A549 (cell line): ENCODE results near the gene RAP1A. TPM values are rescaled to one million over a fixed set of nuclear protein-coding genes. Genes with fewer than 3 reads are reported as not detected.

Experiments used
- ATAC-seq, 2 experiments: fragments of 200-7000 bp in 1 of 2; fragments of >200 bp in 1 of 2; cut with Nextera tagmentation in 1 of 2; cut with Tn5 transposase in 1 of 2; 3 replicates each; pipeline versions ENCODE4 v1.8.0 to v1.9.1; 2018 to 2020; ENCODE audit warnings: mild to moderate bottlenecking in 1 of 2, moderate library complexity in 1 of 2
- CTCF ChIA-PET: fragments of 300-600 bp; sonication (Branson Sonifier 250); formaldehyde crosslinking; extraction: SDS; loops from one replicate; lab custom pipeline; 2021; ENCODE audit warnings: antibody characterized with exemption, inconsistent platforms; lab: Yijun Ruan, JAX
- POLR2A ChIA-PET: fragments of 350-600 bp; formaldehyde crosslinking; extraction: SDS; loops from one replicate; lab custom pipeline; 2021; ENCODE audit warnings: antibody characterized with exemption, inconsistent platforms; lab: Yijun Ruan, JAX
- DNase-seq, 2 experiments: peaks; one replicate each; pipeline versions ENCODE4 v3.0.0 to v3.0.0-alpha.2; 2011 to 2016; ENCODE audit warnings: low read depth in 1 of 2, low spot score in 1 of 2
- FAIRE-seq: peaks from 2 replicates; lab custom pipeline; 2011; peaks lifted over from hg19 to GRCh38; lab: Jason Lieb, UNC
- H3K27ac ChIP-seq, 2 experiments: fragments of >200 bp; sonication (Bioruptor Twin); formaldehyde crosslinking; 3 replicates each; pipeline ENCODE4 v1.5.1; 2016 to 2017
- H3K4me1 ChIP-seq: fragments of >200 bp; sonication (Bioruptor Twin); formaldehyde crosslinking; 3 replicates; pipeline ENCODE4 v1.6.1; 2016
- H3K4me2 ChIP-seq: fragments of >200 bp; sonication (Bioruptor Twin); formaldehyde crosslinking; 3 replicates; pipeline ENCODE4 v1.6.1; 2016
- H3K4me3 ChIP-seq: fragments of >200 bp; sonication (Bioruptor Twin); formaldehyde crosslinking; 3 replicates; pipeline ENCODE4 v1.5.1; 2016
- H3K9me3 ChIP-seq: fragments of >200 bp; sonication (Bioruptor Twin); formaldehyde crosslinking; 3 replicates; pipeline ENCODE4 v1.6.1; 2016
- CBX8 ChIP-seq: fragments of 200-600 bp; sonication (generic); IDR thresholded peaks from 2 replicates; pipeline ENCODE4 v1.6.1; 2016
- CHD2 ChIP-seq: fragments of 150-350 bp; IDR thresholded peaks from 2 replicates; pipeline ENCODE4 v1.6.1; 2014; ENCODE audit warnings: low read length; ENCODE audit not compliant: partially characterized antibody
- CHD4 ChIP-seq: fragments of 200-600 bp; sonication (generic); IDR thresholded peaks from 2 replicates; pipeline ENCODE4 v1.6.1; 2016; ENCODE audit warnings: antibody characterized with exemption, mild to moderate bottlenecking, borderline replicate concordance
- ELK1 ChIP-seq: fragments of 150-350 bp; IDR thresholded peaks from 2 replicates; pipeline ENCODE4 v1.6.1; 2014; ENCODE audit warnings: low read depth, mild to moderate bottlenecking, low read length
- EP300 ChIP-seq, 2 experiments: fragments of >200 bp; sonication (Bioruptor Twin); formaldehyde crosslinking; IDR thresholded peaks; 2 replicates in 1 of 2; 3 replicates in 1 of 2; pipeline ENCODE4 v1.6.1; 2016 to 2017
- GATA3 ChIP-seq: IDR thresholded peaks from 2 replicates; pipeline ENCODE4 v1.6.1; 2012; ENCODE audit warnings: borderline replicate concordance
- HDAC2 ChIP-seq: fragments of 200-600 bp; sonication (generic); IDR thresholded peaks from 2 replicates; pipeline ENCODE4 v1.6.1; 2016
- HES2 ChIP-seq: fragments of >200 bp; sonication (Bioruptor Twin); formaldehyde crosslinking; IDR thresholded peaks from 2 replicates; pipeline ENCODE4 v1.6.1; 2016
- HOXB13 ChIP-seq: fragments of 250-450 bp; sonication (Bioruptor Pico); IDR thresholded peaks from 2 replicates; pipeline ENCODE4 v1.5.0; 2020; ENCODE audit warnings: low read depth, mild to moderate bottlenecking, moderate library complexity
- KDM5A ChIP-seq: fragments of 200-600 bp; sonication (generic); IDR thresholded peaks from 2 replicates; pipeline ENCODE4 v1.6.1; 2016; ENCODE audit warnings: antibody characterized with exemption, mild to moderate bottlenecking
- MAX ChIP-seq: IDR thresholded peaks from 2 replicates; pipeline ENCODE4 v1.6.1; 2012
- NPAS2 ChIP-seq: fragments of 250-450 bp; sonication (Bioruptor Pico); IDR thresholded peaks from 2 replicates; pipeline ENCODE4 v1.8.0; 2022; ENCODE audit warnings: mild to moderate bottlenecking, moderate library complexity, borderline replicate concordance
- PBX3 ChIP-seq: IDR thresholded peaks from 2 replicates; pipeline ENCODE4 v1.6.1; 2012
- RCOR1 ChIP-seq: fragments of 150-350 bp; IDR thresholded peaks from 2 replicates; pipeline ENCODE4 v1.6.1; 2014; ENCODE audit warnings: antibody characterized with exemption, low read length, low read depth
- REST ChIP-seq: fragments of 200-600 bp; sonication (generic); IDR thresholded peaks from 2 replicates; pipeline ENCODE4 v1.6.1; 2016; ENCODE audit warnings: antibody characterized with exemption, mild to moderate bottlenecking, moderate library complexity
- RFX5 ChIP-seq: fragments of 450-650 bp; IDR thresholded peaks from 2 replicates; pipeline ENCODE4 v1.7.1; 2014; ENCODE audit warnings: antibody characterized with exemption, mild to moderate bottlenecking, moderate library complexity
- RNF2 ChIP-seq: fragments of 200-600 bp; sonication (generic); IDR thresholded peaks from 2 replicates; pipeline ENCODE4 v1.6.1; 2016; ENCODE audit warnings: low read depth, mild to moderate bottlenecking, antibody characterized with exemption, moderate library complexity, borderline replicate concordance
- TP53 ChIP-seq: fragments of 250-450 bp; sonication (Bioruptor Pico); IDR thresholded peaks from 2 replicates; pipeline ENCODE4 v1.5.0; 2021; ENCODE audit warnings: mild to moderate bottlenecking, moderate library complexity
- ZC3H11A ChIP-seq: fragments of 450-650 bp; IDR thresholded peaks from 2 replicates; pipeline ENCODE4 v1.6.1; 2014; ENCODE audit warnings: antibody characterized with exemption, mild to moderate bottlenecking
- ZFP36 ChIP-seq: fragments of 450-650 bp; IDR thresholded peaks from 2 replicates; pipeline ENCODE4 v1.6.1; 2014; ENCODE audit warnings: borderline replicate concordance; ENCODE audit not compliant: partially characterized antibody
- ZSCAN20 ChIP-seq: fragments of 250-450 bp; sonication (Bioruptor Pico); IDR thresholded peaks from 2 replicates; pipeline ENCODE4 v1.8.0; 2022; ENCODE audit warnings: mild to moderate bottlenecking, moderate library complexity
- WGBS: methylation state at CpG from one replicate; pipeline ENCODE4 v1.1.6; 2017; ENCODE audit errors: missing lambda C conversion rate; 5-methylcytosine and 5-hydroxymethylcytosine counted together
- polyA plus RNA-seq, 4 experiments: library from polyadenylated mRNA; depleted of rRNA in 3 of 4; stranded (reverse); fragments of >200 nt; fragmentation: RNase III in 1 of 4; extraction: RNeasy Plus Mini Kit Qiagen cat#74134 plus additional on column Dnase treatment in 1 of 4; gene quantifications; 2 replicates in 3 of 4; 3 replicates in 1 of 4; pipeline ENCODE4 v1.2.3, GENCODE V29; 2011 to 2017

RAP1A gene
- polyA plus RNA-seq, 2 of the 4 experiments (the other 2 are of a cell fraction), result 37.1 to 39.8 TPM

- Histone ChIP-seq H3K4me3 (no peak overlapping the region), H3K4me2 (no peak overlapping the region), H3K9me3 (no peaks in the 10 kb centered on the region), H3K27ac (no peak overlapping the region), H3K4me1 (no peaks in the 10 kb centered on the region)
- WGBS, result 88% methylated on average over 2 of the region's 2 CpGs
- ChIA-PET POLR2A (no interaction called here), CTCF (no interaction called here)
- FAIRE-seq (no peak), ATAC-seq (no peak), DNase-seq (no peak)
- TF ChIP-seq HES2, result no peak
- no peak for TF ChIP-seq CBX8
- no peak for TF ChIP-seq ZC3H11A
- TF ChIP-seq RNF2, result no peak
- no peak for TF ChIP-seq GATA3
- no peak for TF ChIP-seq MAX
- TF ChIP-seq RFX5, result no peak
- TF ChIP-seq PBX3, result no peak
- TF ChIP-seq ELK1, result no peak
- no peak for TF ChIP-seq ZSCAN20
These were observed 15.9 kb downstream of the RAP1A start for GRCh38 chr1:111635324-111636009.

GRCh38 chr1:111638320-111638719 is 18.7 kb downstream of the RAP1A start:
- Histone ChIP-seq H3K4me1 (no peaks in the 10 kb centered on the region), H3K4me3 (no peak overlapping the region), H3K9me3 (no peaks in the 10 kb centered on the region), H3K4me2 (no peak overlapping the region), H3K27ac (no peak overlapping the region)
- POLR2A ChIA-PET, result no interaction called here
- CTCF ChIA-PET, result interaction anchor here (1.4 kb wide), 1 partner anchor 130 kb away, joined by 6 read pairs; no protein-coding TSS in a partner anchor
- ATAC-seq (no peak), DNase-seq (no peak), FAIRE-seq (no peak)
- 71% methylated on average over 4 of the region's 4 CpGs for WGBS
- TF ChIP-seq ZFP36 (no peak), REST (no peak)

GRCh38 chr1:111639602-111640198 is 20.1 kb downstream of the RAP1A start:
- Histone ChIP-seq H3K4me3 (no peak overlapping the region), H3K27ac (no peak overlapping the region), H3K9me3 (no peaks in the 10 kb centered on the region), H3K4me2 (no peak overlapping the region), H3K4me1 (no peaks in the 10 kb centered on the region)
- CTCF ChIA-PET, result no interaction called here
- WGBS, result 88% methylated on average over 3 of the region's 3 CpGs
- DNase-seq (no peak), ATAC-seq (no peak), FAIRE-seq (no peak)
- POLR2A ChIA-PET, result no interaction called here
- TF ChIP-seq TP53 (CRISPR knock-in tag), result no peak
- TF ChIP-seq HOXB13 (CRISPR knock-in tag), result no peak
- TF ChIP-seq HDAC2, result no peak
- no peak for TF ChIP-seq CHD2
- TF ChIP-seq EP300 (IDR thresholded peaks at IDR 0.05), result no peak
- TF ChIP-seq CHD4, result no peak
- TF ChIP-seq KDM5A, result no peak
- no peak for TF ChIP-seq RCOR1
- TF ChIP-seq NPAS2 (CRISPR knock-in tag), result no peak
